GM12892 (cell line): ENCODE results near the gene AMY1A.
"Not testable (repeated sequence)": the region's sequence is repeated elsewhere in the genome, so short reads cannot be mapped to it uniquely, and the experiment has no call there.

Experiments used
- POLR2A ChIP-seq: IDR thresholded peaks from 2 replicates; pipeline ENCODE4 v1.6.1; 2011; ENCODE audit warnings: low read depth, low read length, control low read depth
- POLR2AphosphoS5 ChIP-seq: IDR thresholded peaks from 2 replicates; pipeline ENCODE4 v1.6.1; 2011; ENCODE audit warnings: low read depth, low read length, control low read depth

DNA sequence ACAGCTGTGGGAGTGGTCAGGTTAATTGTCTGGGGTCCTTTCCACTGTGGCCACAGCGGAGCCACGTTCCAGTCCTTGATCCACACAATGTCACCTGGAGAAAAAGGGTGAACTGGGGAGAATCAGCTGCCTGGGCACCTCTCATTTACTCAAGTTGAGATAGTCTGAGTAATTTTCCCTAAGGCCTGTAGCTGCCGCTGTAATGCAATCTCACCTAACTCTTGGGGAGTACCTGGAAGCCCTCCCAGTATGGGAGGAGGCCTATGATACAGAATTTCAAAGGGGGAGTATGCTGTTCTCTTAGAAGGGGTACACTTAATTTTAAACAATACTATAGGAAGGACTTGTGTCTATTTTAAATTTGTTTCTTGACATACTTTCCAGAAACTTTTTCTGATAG lies 5.3 kb upstream of the AMY1A start:
- TF ChIP-seq POLR2AphosphoS5, POLR2A: not testable (repeated sequence)
